Non-pigmented ciliary epithelial cell (primary cell): ENCODE results near the gene FRMPD4.
A peak's percentile ranks its signal among the peaks of the same experiment; 100 is the strongest.

Experiments used
- DNase-seq: peaks from one replicate; pipeline ENCODE4 v3.0.0-alpha.2; 2010; ENCODE audit warnings: low read depth

FRMPD4 gene

GRCh38 chrX:12661464-12661863 lies 523.2 kb downstream of the FRMPD4 start:
- no peak for DNase-seq

- DNase-seq, result no peak
Measured at GRCh38 chrX:12672367-12673106, 534.3 kb downstream of the FRMPD4 start.

- DNase-seq, result no peak
Measured at GRCh38 chrX:12673487-12673886, 535.2 kb downstream of the FRMPD4 start.

- no peak for DNase-seq
Measured at GRCh38 chrX:12679522-12679921, 541.2 kb downstream of the FRMPD4 start.

GRCh38 chrX:12681047-12681446 lies 542.8 kb downstream of the FRMPD4 start:
- no peak for DNase-seq

- no peak for DNase-seq
Measured at GRCh38 chrX:12685541-12685940, 547.3 kb downstream of the FRMPD4 start.

GRCh38 chrX:12686331-12686730 lies 548.1 kb downstream of the FRMPD4 start:
- no peak for DNase-seq

GRCh38 chrX:12690646-12691045 lies 552.4 kb downstream of the FRMPD4 start:
- no peak for DNase-seq

GRCh38 chrX:12693754-12694153 lies 555.5 kb downstream of the FRMPD4 start:
- no peak for DNase-seq

- no peak for DNase-seq
Measured at GRCh38 chrX:12700745-12701144, 562.5 kb downstream of the FRMPD4 start.

- DNase-seq, result peak; percentile 32
Measured at GRCh38 chrX:12701628-12702027, 563.4 kb downstream of the FRMPD4 start.

- DNase-seq, result no peak
Measured at GRCh38 chrX:12702509-12703091, 564.3 kb downstream of the FRMPD4 start.

GRCh38 chrX:12704706-12705105 lies 566.4 kb downstream of the FRMPD4 start:
- no peak for DNase-seq

GRCh38 chrX:12709047-12709446 lies 570.8 kb downstream of the FRMPD4 start:
- no peak for DNase-seq

GRCh38 chrX:12711435-12712040 lies 573.3 kb downstream of the FRMPD4 start:
- DNase-seq, result no peak

- no peak for DNase-seq
Measured at GRCh38 chrX:12716574-12716973, 578.3 kb downstream of the FRMPD4 start.

GRCh38 chrX:12719837-12720236 lies 581.6 kb downstream of the FRMPD4 start:
- no peak for DNase-seq

- DNase-seq, result no peak
Measured at GRCh38 chrX:12721042-12721441, 582.8 kb downstream of the FRMPD4 start.

GRCh38 chrX:12722314-12722713 lies 584.0 kb downstream of the FRMPD4 start:
- no peak for DNase-seq

GRCh38 chrX:12741416-12741815 lies 603.1 kb downstream of the FRMPD4 start:
- no peak for DNase-seq

- no peak for DNase-seq
Measured at GRCh38 chrX:12747433-12747832, 609.2 kb downstream of the FRMPD4 start.

- no peak for DNase-seq
Measured at GRCh38 chrX:12751887-12752286, 613.6 kb downstream of the FRMPD4 start.

GRCh38 chrX:12753366-12753765 lies 615.1 kb downstream of the FRMPD4 start:
- DNase-seq, result no peak

GRCh38 chrX:12758291-12758690 lies 620.0 kb downstream of the FRMPD4 start:
- no peak for DNase-seq
